ENCODE measurements around the gene POGK. TPM values are rescaled to one million over a fixed set of nuclear protein-coding genes. Genes with fewer than 3 reads are reported as not detected.

POGK gene
- total RNA-seq, 1 donor from 2014 or later = 45.8 TPM

DNA sequence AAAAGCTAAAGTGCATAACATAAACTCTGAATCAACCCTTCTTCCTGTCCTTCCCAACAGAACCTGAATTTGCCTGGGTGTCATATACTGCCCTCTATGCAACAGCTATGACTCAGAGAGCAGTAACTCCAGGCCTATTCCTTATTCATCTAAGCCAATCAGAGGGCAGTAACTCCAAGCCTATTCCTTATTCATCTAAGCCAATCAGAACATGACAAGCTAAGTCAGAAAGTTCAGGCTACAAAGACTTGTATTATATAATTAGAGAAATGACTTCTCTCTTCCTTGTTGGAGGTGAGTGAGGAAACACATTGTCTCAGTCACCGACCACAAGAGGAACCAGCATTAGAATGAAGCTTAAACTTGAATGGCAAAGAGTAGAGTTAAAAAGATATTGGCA lies 63.0 kb downstream of the POGK start:
- Histone ChIP-seq H3K27me3 (ENCODE audit: control insufficient read depth, insufficient read depth, low read length) (no peaks in the 10 kb centered on the region), H3K4me3 (ENCODE audit: low read depth, low read length) (no peak overlapping the region), H3K36me3 (ENCODE audit: control insufficient read depth, insufficient read depth, low read length) (no peaks in the 10 kb centered on the region)
- TF ChIP-seq, protein P1, sequence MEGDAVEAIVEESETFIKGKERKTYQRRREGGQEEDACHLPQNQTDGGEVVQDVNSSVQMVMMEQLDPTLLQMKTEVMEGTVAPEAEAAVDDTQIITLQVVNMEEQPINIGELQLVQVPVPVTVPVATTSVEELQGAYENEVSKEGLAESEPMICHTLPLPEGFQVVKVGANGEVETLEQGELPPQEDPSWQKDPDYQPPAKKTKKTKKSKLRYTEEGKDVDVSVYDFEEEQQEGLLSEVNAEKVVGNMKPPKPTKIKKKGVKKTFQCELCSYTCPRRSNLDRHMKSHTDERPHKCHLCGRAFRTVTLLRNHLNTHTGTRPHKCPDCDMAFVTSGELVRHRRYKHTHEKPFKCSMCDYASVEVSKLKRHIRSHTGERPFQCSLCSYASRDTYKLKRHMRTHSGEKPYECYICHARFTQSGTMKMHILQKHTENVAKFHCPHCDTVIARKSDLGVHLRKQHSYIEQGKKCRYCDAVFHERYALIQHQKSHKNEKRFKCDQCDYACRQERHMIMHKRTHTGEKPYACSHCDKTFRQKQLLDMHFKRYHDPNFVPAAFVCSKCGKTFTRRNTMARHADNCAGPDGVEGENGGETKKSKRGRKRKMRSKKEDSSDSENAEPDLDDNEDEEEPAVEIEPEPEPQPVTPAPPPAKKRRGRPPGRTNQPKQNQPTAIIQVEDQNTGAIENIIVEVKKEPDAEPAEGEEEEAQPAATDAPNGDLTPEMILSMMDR (IDR thresholded peaks at IDR 0.05; ENCODE audit: insufficient read depth, low read length, poor library complexity, severe bottlenecking) = no peak
- no peak for DNase-seq (ENCODE audit: low read depth)

DNA sequence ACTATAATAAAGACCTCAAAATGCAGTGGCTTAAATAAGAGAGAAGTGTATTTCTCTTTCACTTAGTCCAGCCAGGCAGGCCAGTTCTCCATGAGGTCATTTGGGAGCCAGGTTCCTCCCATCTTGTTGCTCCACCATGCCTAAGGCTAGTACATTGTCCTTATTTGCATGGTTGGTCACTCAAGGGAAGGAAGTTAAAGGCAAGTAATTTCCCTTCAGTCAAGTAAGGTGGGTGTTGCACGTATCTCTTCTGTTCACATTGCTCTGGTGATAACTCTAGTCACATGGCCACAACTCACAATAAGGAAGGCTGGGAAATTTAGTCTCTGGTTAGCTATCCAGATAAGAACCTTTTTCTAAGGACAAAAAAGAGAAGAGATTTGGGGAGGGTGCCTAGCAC lies 64.0 kb downstream of the POGK start:
- TF ChIP-seq, protein P1 (IDR thresholded peaks at IDR 0.05; ENCODE audit: insufficient read depth, low read length, poor library complexity, severe bottlenecking) = no peak
- Histone ChIP-seq H3K27me3 (ENCODE audit: control insufficient read depth, insufficient read depth, low read length) (no peaks in the 10 kb centered on the region), H3K4me3 (ENCODE audit: low read depth, low read length) (no peak overlapping the region), H3K36me3 (ENCODE audit: control insufficient read depth, insufficient read depth, low read length) (no peaks in the 10 kb centered on the region)
- no peak for DNase-seq (ENCODE audit: low read depth)

DNA sequence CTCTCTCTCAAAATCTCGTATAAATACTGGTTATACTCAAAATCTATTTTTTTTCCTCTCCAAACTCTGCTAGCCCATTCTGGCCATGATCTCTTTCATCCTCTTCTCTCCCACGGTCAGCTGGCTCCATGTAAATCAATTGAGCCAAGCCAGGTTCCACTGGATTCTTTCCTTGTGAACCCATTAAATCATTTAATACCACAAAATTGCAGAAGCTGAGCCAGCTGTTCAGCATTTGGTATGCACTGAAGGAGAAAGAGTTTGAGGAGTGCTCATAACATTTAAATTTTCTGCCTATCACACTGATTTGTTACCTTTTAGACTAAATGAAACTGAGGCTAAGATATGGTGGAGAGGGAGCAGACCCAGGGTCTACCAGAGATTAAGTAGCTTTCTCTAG lies 65.9 kb downstream of the POGK start:
- DNase-seq (ENCODE audit: low read depth) = no peak
- Histone ChIP-seq H3K4me3 (ENCODE audit: low read depth, low read length) (no peak overlapping the region), H3K27me3 (ENCODE audit: control insufficient read depth, insufficient read depth, low read length) (no peaks in the 10 kb centered on the region), H3K36me3 (ENCODE audit: control insufficient read depth, insufficient read depth, low read length) (no peaks in the 10 kb centered on the region)
- TF ChIP-seq, protein P1 (IDR thresholded peaks at IDR 0.05; ENCODE audit: insufficient read depth, low read length, poor library complexity, severe bottlenecking) = no peak

DNA sequence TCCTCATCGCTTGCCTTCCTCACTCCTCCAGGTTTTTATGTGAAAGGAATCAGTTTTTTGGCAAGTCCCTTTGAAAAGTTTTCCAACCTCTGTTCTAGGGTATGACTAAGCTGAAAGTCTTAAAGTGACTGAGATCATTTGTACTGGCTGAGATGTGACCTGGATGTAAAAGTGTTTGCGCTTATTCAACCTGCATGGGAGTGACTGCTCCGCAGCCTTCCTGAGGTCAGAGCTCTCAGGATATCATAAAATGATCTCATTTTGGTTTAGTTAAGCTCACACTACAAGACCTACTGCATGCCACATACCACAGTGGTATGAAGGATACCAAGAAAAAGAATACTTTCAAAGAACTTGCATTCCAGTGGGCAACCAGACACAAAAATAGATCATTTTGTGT lies 66.6 kb downstream of the POGK start:
- DNase-seq (ENCODE audit: low read depth) = peak; percentile 94
- Histone ChIP-seq H3K36me3 (ENCODE audit: control insufficient read depth, insufficient read depth, low read length) (no peaks in the 10 kb centered on the region), H3K4me3 (ENCODE audit: low read depth, low read length) (no peak overlapping the region), H3K27me3 (ENCODE audit: control insufficient read depth, insufficient read depth, low read length) (no peaks in the 10 kb centered on the region)
- TF ChIP-seq, protein P1 (IDR thresholded peaks at IDR 0.05; ENCODE audit: insufficient read depth, low read length, poor library complexity, severe bottlenecking) = no peak

Other genes with a start within 250 kb of the POGK start
- 14.0 and 17.0 TPM in 2 replicates for gene TADA1, start 36.8 kb downstream of the POGK start, total RNA-seq
- 1.3 and 3.8 TPM in 2 replicates for gene ILDR2, start 136.1 kb downstream of the POGK start, total RNA-seq
- gene MAEL, start 149.8 kb downstream of the POGK start, total RNA-seq = 0.33 TPM in 1 of 2 replicates, not detected in the other